ENCODE measurements around the gene ARAP1.

GRCh38 chr11:72712841-72713240 is 39.4 kb downstream of the ARAP1 start:
- TF ChIP-seq, protein P1, sequence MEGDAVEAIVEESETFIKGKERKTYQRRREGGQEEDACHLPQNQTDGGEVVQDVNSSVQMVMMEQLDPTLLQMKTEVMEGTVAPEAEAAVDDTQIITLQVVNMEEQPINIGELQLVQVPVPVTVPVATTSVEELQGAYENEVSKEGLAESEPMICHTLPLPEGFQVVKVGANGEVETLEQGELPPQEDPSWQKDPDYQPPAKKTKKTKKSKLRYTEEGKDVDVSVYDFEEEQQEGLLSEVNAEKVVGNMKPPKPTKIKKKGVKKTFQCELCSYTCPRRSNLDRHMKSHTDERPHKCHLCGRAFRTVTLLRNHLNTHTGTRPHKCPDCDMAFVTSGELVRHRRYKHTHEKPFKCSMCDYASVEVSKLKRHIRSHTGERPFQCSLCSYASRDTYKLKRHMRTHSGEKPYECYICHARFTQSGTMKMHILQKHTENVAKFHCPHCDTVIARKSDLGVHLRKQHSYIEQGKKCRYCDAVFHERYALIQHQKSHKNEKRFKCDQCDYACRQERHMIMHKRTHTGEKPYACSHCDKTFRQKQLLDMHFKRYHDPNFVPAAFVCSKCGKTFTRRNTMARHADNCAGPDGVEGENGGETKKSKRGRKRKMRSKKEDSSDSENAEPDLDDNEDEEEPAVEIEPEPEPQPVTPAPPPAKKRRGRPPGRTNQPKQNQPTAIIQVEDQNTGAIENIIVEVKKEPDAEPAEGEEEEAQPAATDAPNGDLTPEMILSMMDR (optimal IDR thresholded peaks at IDR 0.05 in 1 of 3, IDR thresholded peaks at IDR 0.05 in 1 of 3, conservative IDR thresholded peaks at IDR 0.05 in 1 of 3; ENCODE audit: extremely low read depth in 1 of 3, insufficient read depth in 2 of 3, low read length in 3 of 3), result no peak
- TF ChIP-seq EZH2 (IDR thresholded peaks at IDR 0.05; ENCODE audit: low read length), result no peak
